PC-3 (cell line): Measurements from ENCODE around the gene AP3S1. TPM values are rescaled to one million over a fixed set of nuclear protein-coding genes. Genes with fewer than 3 reads are reported as not detected.

Experiments
- ATAC-seq: fragments of 200-7000 bp; cut with Tn5 transposase; 2 replicates; pipeline ENCODE4 v1.9.1; 2020; ENCODE audit warnings: mild to moderate bottlenecking, moderate library complexity
- BruUV-seq: library from RNA; stranded (reverse); fragments of 400-500 nt; replicated peaks from 2 replicates; lab custom pipeline; 2021; lab: Mats Ljungman, UMichigan
- CTCF ChIA-PET: fragments of 300-600 bp; sonication (Branson Sonifier 250); formaldehyde crosslinking; loops from one replicate; lab custom pipeline; 2022; ENCODE audit warnings: antibody characterized with exemption; lab: Charles Lee
- POLR2A ChIA-PET: fragments of 300-600 bp; sonication (Branson Sonifier 250); formaldehyde crosslinking; loops from one replicate; lab custom pipeline; 2022; ENCODE audit warnings: antibody characterized with exemption; ENCODE audit not compliant: unreplicated experiment; lab: Charles Lee
- DNase-seq: peaks from one replicate; pipeline ENCODE4 v3.0.0-alpha.2; 2015
- H2AFZ ChIP-seq: fragments of 300-600 bp; sonication (generic); 2 replicates; pipeline ENCODE4 v1.6.0; 2016; ENCODE audit warnings: antibody characterized with exemption, low read length
- H3F3A ChIP-seq: fragments of 300-600 bp; sonication (generic); one replicate; pipeline ENCODE4 v1.6.0; 2017; ENCODE audit warnings: antibody characterized with exemption, low read length, control low read depth, mild to moderate bottlenecking; ENCODE audit not compliant: unreplicated experiment
- H3K27ac ChIP-seq: fragments of 300-600 bp; sonication (generic); 2 replicates; pipeline ENCODE4 v1.5.1; 2016; ENCODE audit warnings: mild to moderate bottlenecking, low read length
- H3K27me3 ChIP-seq: fragments of 300-600 bp; sonication (generic); 2 replicates; pipeline ENCODE4 v1.6.1; 2016; ENCODE audit warnings: low read length, mixed read lengths
- H3K36me3 ChIP-seq: fragments of 300-600 bp; sonication (generic); 2 replicates; pipeline ENCODE4 v1.6.1; 2016; ENCODE audit warnings: low read depth, mixed run types, low read length, mixed read lengths
- H3K4me1 ChIP-seq: fragments of 300-600 bp; sonication (generic); 2 replicates; pipeline ENCODE4 v1.5.1; 2016; ENCODE audit warnings: low read length; ENCODE audit not compliant: insufficient read depth
- H3K4me2 ChIP-seq: fragments of 300-600 bp; sonication (generic); 2 replicates; pipeline ENCODE4 v1.6.0; 2016; ENCODE audit warnings: low read length
- H3K4me3 ChIP-seq: fragments of 300-600 bp; sonication (generic); 2 replicates; pipeline ENCODE4 v1.5.1; 2016; ENCODE audit warnings: mild to moderate bottlenecking, low read length, mixed read lengths
- H3K79me2 ChIP-seq: fragments of 300-600 bp; sonication (generic); 2 replicates; pipeline ENCODE4 v1.6.1; 2017; ENCODE audit warnings: low read length, mixed read lengths
- H3K9ac ChIP-seq: fragments of 300-600 bp; sonication (generic); 2 replicates; pipeline ENCODE4 v1.6.0; 2016; ENCODE audit warnings: mild to moderate bottlenecking, low read length
- H3K9me2 ChIP-seq: fragments of 300-600 bp; sonication (generic); replicated peaks from 2 replicates; pipeline ENCODE4 v1.6.1; 2016; ENCODE audit warnings: mixed run types, low read length, mixed read lengths
- H3K9me3 ChIP-seq: fragments of 300-600 bp; sonication (generic); 2 replicates; pipeline ENCODE4 v1.6.1; 2016; ENCODE audit warnings: low read length, mixed read lengths
- H4K20me1 ChIP-seq: fragments of 300-600 bp; sonication (generic); 2 replicates; pipeline ENCODE4 v1.6.1; 2016; ENCODE audit warnings: low read length, mixed read lengths
- CTCF ChIP-seq: fragments of 300-600 bp; sonication (generic); conservative IDR thresholded peaks from 2 replicates; pipeline ENCODE4 v1.5.1; 2017; ENCODE audit warnings: antibody characterized with exemption, low read depth, mild to moderate bottlenecking, low read length
- EZH2 ChIP-seq: fragments of 300-600 bp; sonication (generic); IDR thresholded peaks from one replicate; pipeline ENCODE4 v1.6.1; 2017; ENCODE audit warnings: antibody characterized with exemption, mild to moderate bottlenecking, low read length; ENCODE audit not compliant: unreplicated experiment
- EZH2phosphoT487 ChIP-seq: fragments of 300-600 bp; sonication (generic); IDR thresholded peaks from 2 replicates; pipeline ENCODE4 v1.6.1; 2018; ENCODE audit warnings: mild to moderate bottlenecking, antibody characterized with exemption, low read length, borderline replicate concordance
- intact Hi-C: fragments of 100-400 bp; cut with micrococcal nuclease; formaldehyde crosslinking; loops from 2 replicates; pipeline ENCODE4 v1.9.0; 2023
- total RNA-seq: library from RNA; depleted of rRNA; stranded (reverse); fragments of >200 nt; gene quantifications from 2 replicates; pipeline ENCODE4 v1.2.3, GENCODE V29; 2014

Gene AP3S1
- total RNA-seq, 1 experiment from 2014 or later, result 48.2 TPM

GRCh38 chr5:115831163-115831768, 10.5 kb upstream of the AP3S1 start:
- Histone ChIP-seq H4K20me1 (peaks cover 12% of the 10 kb centered on the region), H3K9me3 (no peaks in the 10 kb centered on the region), H3K4me2 (no peak overlapping the region), H2AFZ (no peak overlapping the region), H3K9ac (no peak overlapping the region), H3F3A (peaks cover 6% of the 10 kb centered on the region), H3K79me2 (no peaks in the 10 kb centered on the region), H3K4me1 (no peaks in the 10 kb centered on the region), H3K27me3 (no peaks in the 10 kb centered on the region), H3K27ac (no peak overlapping the region), H3K9me2 (no peaks in the 10 kb centered on the region), H3K36me3 (peaks cover 47% of the 10 kb centered on the region), H3K4me3 (no peak overlapping the region)
- CTCF ChIA-PET, result interaction anchor here (0.6 kb wide), 1 partner anchor 42 kb away, joined by 3 read pairs; no protein-coding TSS in a partner anchor
- POLR2A ChIA-PET, result no interaction called here
- ATAC-seq, result peak; percentile 81
- BruUV-seq, result no TSS peak
- intact Hi-C loops, result loop anchor here (1.0 to 10.0 kb wide), 3 partner anchors 10 to 526 kb away; partner anchors contain the start of genes AP3S1 and ATG12
- DNase-seq, result peak; percentile 66
- TF ChIP-seq CTCF (peak; percentile 87), EZH2 (no peak)

- H2AFZ ChIP-seq, result no peak overlapping the region
- ChIA-PET CTCF (no interaction called here), POLR2A (no interaction called here)
- H3K4me2 ChIP-seq, result no peak overlapping the region
- H3K79me2 ChIP-seq, result peaks cover 37% of the 10 kb centered on the region
- BruUV-seq, result no TSS peak
- H3K36me3 ChIP-seq, result peaks cover 44% of the 10 kb centered on the region
- no peaks in the 10 kb centered on the region for H3K27me3 ChIP-seq
- no peak for TF ChIP-seq EZH2phosphoT487
- TF ChIP-seq CTCF, result no peak
- TF ChIP-seq EZH2, result no peak
- no peak overlapping the region for H3K9ac ChIP-seq
- H3K4me3 ChIP-seq, result no peak overlapping the region
- ATAC-seq (no peak), DNase-seq (no peak)
- peaks cover 34% of the 10 kb centered on the region for H4K20me1 ChIP-seq
- no peaks in the 10 kb centered on the region for H3K9me3 ChIP-seq
- H3K9me2 ChIP-seq, result no peaks in the 10 kb centered on the region
- intact Hi-C loops, result loop anchor here (10.0 kb wide), 1 partner anchor 531 kb away; no protein-coding TSS in a partner anchor
- H3F3A ChIP-seq, result peaks cover 6% of the 10 kb centered on the region
- H3K27ac ChIP-seq, result no peak overlapping the region
- peaks cover 17% of the 10 kb centered on the region for H3K4me1 ChIP-seq
These were observed 6.3 kb upstream of the AP3S1 start for GRCh38 chr5:115835481-115835880.

- BruUV-seq, result no TSS peak
- 0 out of 2 replicates have a peak overlapping the region, but pooled peaks have one; percentile 81 for H3K9ac ChIP-seq
- H4K20me1 ChIP-seq, result peaks cover 31% of the 10 kb centered on the region
- TF ChIP-seq EZH2phosphoT487, result no peak
- peak; percentile 64 for TF ChIP-seq CTCF
- intact Hi-C loops, result loop anchor here (1.0 to 10.0 kb wide), 2 partner anchors 205 to 534 kb away; no protein-coding TSS in a partner anchor
- no peaks in the 10 kb centered on the region for H3K9me3 ChIP-seq
- no peaks in the 10 kb centered on the region for H3F3A ChIP-seq
- ChIA-PET CTCF (interaction anchor here (0.7 to 0.9 kb wide), 2 partner anchors 36 to 199 kb away, joined by 3 to 5 read pairs; no protein-coding TSS in a partner anchor), POLR2A (no interaction called here)
- H3K79me2 ChIP-seq, result peaks cover 63% of the 10 kb centered on the region
- peak overlapping the region; percentile 72 for H3K4me3 ChIP-seq
- H3K9me2 ChIP-seq, result no peaks in the 10 kb centered on the region
- peaks cover 25% of the 10 kb centered on the region for H3K36me3 ChIP-seq
- H3K27me3 ChIP-seq, result no peaks in the 10 kb centered on the region
- ATAC-seq (no peak), DNase-seq (peak; percentile 68)
- peaks cover 26% of the 10 kb centered on the region for H3K4me1 ChIP-seq
- H3K4me2 ChIP-seq, result peak overlapping the region; percentile 86
- no peak overlapping the region for H3K27ac ChIP-seq
- no peak overlapping the region for H2AFZ ChIP-seq
These were observed 2.7 kb upstream of the AP3S1 start for GRCh38 chr5:115838885-115839518.
